Measurements from ENCODE around the gene IQGAP3. TPM values are rescaled to one million over a fixed set of nuclear protein-coding genes. Genes with fewer than 3 reads are reported as not detected.

Gene IQGAP3
- total RNA-seq, 1 experiment from 2014 or later = 25.6 TPM

DNA sequence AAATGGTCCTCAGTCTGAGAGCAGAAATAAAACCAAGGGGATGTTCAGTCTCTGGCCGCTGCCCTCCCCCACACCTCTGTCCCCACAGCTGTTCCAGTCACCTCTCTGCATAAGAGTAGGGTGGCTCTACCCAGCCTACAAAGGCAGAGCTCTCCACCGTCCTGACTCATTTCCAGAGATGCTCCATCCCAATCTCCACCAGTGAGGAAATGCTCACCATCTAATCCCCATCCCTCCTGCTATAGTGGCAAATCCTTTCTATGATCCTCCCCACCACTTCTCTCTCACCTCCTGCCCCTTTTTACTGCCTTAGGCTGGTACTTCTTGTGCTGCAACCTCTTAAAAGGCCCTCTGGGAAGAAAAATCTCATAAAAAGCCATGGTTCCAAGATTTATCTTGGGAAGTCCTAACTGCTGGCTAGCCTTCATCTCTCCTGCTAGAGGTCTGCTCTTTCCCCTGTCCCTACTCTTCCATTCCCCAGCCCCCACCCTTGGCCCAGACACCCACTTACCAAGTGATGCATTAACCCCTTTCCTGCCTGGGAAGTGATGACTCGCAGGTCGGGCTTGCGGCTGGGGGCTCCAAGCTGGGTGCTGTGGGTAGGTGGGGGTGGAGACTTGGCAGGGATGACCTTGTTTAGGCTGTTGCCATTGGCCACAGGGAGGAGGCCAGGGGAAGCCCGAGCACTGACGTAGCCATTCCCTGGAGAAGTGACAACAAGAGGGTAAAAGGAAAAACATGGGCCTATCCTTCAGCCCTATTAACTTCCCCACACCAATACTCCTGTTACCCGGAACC, 95.7 kb downstream of the IQGAP3 start:
- in situ Hi-C loops (cut with HindIII; ENCODE audit: low pct_unique_long_range_greater_than_20kb, low sequenced_read_pairs) (no loop called here), intact Hi-C loops (cut with micrococcal nuclease; ENCODE audit: unreplicated experiment) (no loop called here)
- H3K27ac ChIP-seq (ENCODE audit: low read length) = no peak overlapping the region
- ChIA-PET POLR2A (interaction anchor here (0.6 kb wide), 1 partner anchor 28 kb away, joined by 3 read pairs; no protein-coding TSS in a partner anchor), CTCF (no interaction called here)
- H3K9me3 ChIP-seq (ENCODE audit: control insufficient read depth, insufficient read depth, low read depth, low read length) = no peaks in the 10 kb centered on the region
- no TSS peak for BruUV-seq (replicated peaks)
- no peak overlapping the region for H3K4me3 ChIP-seq (ENCODE audit: low read depth in 2 of 2, low read length in 2 of 2)
- ATAC-seq = no peak
- no peak for DNase-seq (ENCODE audit: low read depth, low spot score)
- peaks cover 6% of the 10 kb centered on the region for H3K36me3 ChIP-seq (ENCODE audit: control insufficient read depth, insufficient read depth, low read length)
- TF ChIP-seq TCF7L2 (IDR thresholded peaks at IDR 0.05; ENCODE audit: low read depth, low read length) (no peak), SIN3A (IDR thresholded peaks at IDR 0.05; ENCODE audit: borderline replicate concordance, insufficient read depth, low read depth, low read length) (no peak)
- 0 out of 2 replicates have a peak, but pooled peaks cover 6% of the 10 kb centered on the region for H3K4me1 ChIP-seq (ENCODE audit: control insufficient read depth, insufficient read depth, low read length)
- no peaks in the 10 kb centered on the region for H3K27me3 ChIP-seq (ENCODE audit: control insufficient read depth, insufficient read depth, low read length)

DNA sequence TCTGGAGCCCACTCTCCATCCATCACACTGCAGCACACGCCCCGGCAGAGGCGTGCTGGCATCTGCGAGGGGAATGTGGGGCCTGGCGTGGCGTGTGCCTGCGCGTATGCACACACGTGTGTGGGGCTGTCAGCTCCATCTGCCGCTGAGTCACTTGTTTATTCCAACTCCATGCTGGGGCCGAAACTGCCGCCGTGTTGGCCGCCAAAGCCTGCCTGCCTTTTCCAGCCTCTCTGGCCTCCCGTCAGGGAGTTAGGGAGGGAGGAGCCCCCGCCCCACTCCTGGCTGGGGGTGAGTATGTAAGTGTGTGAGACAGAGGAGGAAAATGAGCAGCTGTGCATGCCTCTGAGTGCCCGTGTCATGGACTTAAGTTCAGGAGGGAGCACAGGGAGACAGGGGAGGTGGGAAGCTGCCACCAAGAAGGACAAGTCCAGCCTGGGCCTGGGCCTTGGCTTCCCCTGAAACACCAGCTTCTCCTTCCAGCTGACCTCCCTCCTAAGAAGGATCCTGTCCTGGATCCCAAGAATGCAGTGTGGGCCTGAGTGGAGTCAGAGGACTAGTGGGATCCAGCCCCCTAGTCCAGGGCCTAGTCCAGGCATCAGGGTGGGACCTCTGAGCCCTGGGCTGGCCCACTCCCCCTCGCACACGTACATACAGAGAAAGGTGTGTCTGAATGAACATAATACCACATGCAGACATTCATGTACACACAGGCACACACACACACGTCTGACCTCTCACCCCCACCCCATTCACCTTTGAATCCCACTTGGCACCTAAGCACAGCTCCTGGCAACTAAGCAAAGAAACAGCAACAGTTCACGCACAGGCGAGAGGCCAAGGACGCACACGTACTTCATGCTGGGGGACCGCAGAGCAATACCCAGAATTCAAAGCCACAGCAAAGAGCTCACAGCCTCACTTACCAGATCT, 96.5 kb downstream of the IQGAP3 start:
- Histone ChIP-seq H3K9me3 (ENCODE audit: control insufficient read depth, insufficient read depth, low read depth, low read length) (no peaks in the 10 kb centered on the region), H3K4me1 (ENCODE audit: control insufficient read depth, insufficient read depth, low read length) (0 out of 2 replicates have a peak, but pooled peaks cover 6% of the 10 kb centered on the region), H3K27me3 (ENCODE audit: control insufficient read depth, insufficient read depth, low read length) (no peaks in the 10 kb centered on the region), H3K27ac (ENCODE audit: low read length) (no peak overlapping the region), H3K4me3 (ENCODE audit: low read depth in 2 of 2, low read length in 2 of 2) (no peak overlapping the region), H3K36me3 (ENCODE audit: control insufficient read depth, insufficient read depth, low read length) (peaks cover 6% of the 10 kb centered on the region)
- TF ChIP-seq TCF7L2 (IDR thresholded peaks at IDR 0.05; ENCODE audit: low read depth, low read length) = no peak
- TF ChIP-seq POLR2AphosphoS5 (IDR thresholded peaks at IDR 0.05; ENCODE audit: low read depth, low read length) = no peak
- ChIA-PET POLR2A (interaction anchor here (0.6 kb wide), 1 partner anchor 29 kb away, joined by 3 read pairs; no protein-coding TSS in a partner anchor), CTCF (no interaction called here)
- in situ Hi-C loops (cut with HindIII; ENCODE audit: low pct_unique_long_range_greater_than_20kb, low sequenced_read_pairs) (no loop called here), intact Hi-C loops (cut with micrococcal nuclease; ENCODE audit: unreplicated experiment) (no loop called here)
- DNase-seq (ENCODE audit: low read depth, low spot score) (no peak), ATAC-seq (no peak)
- no TSS peak for BruUV-seq (replicated peaks)

Other genes starting within 250 kb of the IQGAP3 start
- gene CCT3, start 234.3 kb downstream of the IQGAP3 start, total RNA-seq (2021; ENCODE audit: unreplicated experiment) = 451 TPM
- 3.6 TPM for gene TSACC, start 234.0 kb downstream of the IQGAP3 start, total RNA-seq (2021; ENCODE audit: unreplicated experiment)
- 0.28 TPM for gene RHBG, start 203.4 kb downstream of the IQGAP3 start, total RNA-seq (2021; ENCODE audit: unreplicated experiment)
- gene MEF2D, start 71.8 kb downstream of the IQGAP3 start, total RNA-seq (2021; ENCODE audit: unreplicated experiment) = 30.9 TPM
- gene TTC24, start 7.2 kb upstream of the IQGAP3 start, total RNA-seq (2021; ENCODE audit: unreplicated experiment) = not detected
- gene NAXE, start 19.2 kb upstream of the IQGAP3 start, total RNA-seq (2021; ENCODE audit: unreplicated experiment) = 211 TPM
- 44.4 TPM for gene GPATCH4, start 28.9 kb upstream of the IQGAP3 start, total RNA-seq (2021; ENCODE audit: unreplicated experiment)
- 0.21 TPM for gene HAPLN2, start 46.9 kb upstream of the IQGAP3 start, total RNA-seq (2021; ENCODE audit: unreplicated experiment)
- gene BCAN, start 69.6 kb upstream of the IQGAP3 start, total RNA-seq (2021; ENCODE audit: unreplicated experiment) = 0.57 TPM
- gene NES, start 104.8 kb upstream of the IQGAP3 start, total RNA-seq (2021; ENCODE audit: unreplicated experiment) = 56.3 TPM
- 1,115 TPM for gene CRABP2, start 133.0 kb upstream of the IQGAP3 start, total RNA-seq (2021; ENCODE audit: unreplicated experiment)
- 32.8 TPM for gene METTL25B, start 155.9 kb upstream of the IQGAP3 start, total RNA-seq (2021; ENCODE audit: unreplicated experiment)
- 40.6 TPM for gene ISG20L2, start 156.2 kb upstream of the IQGAP3 start, total RNA-seq (2021; ENCODE audit: unreplicated experiment)
- gene MRPL24, start 168.5 kb upstream of the IQGAP3 start, total RNA-seq (2021; ENCODE audit: unreplicated experiment) = 80.4 TPM
- 325 TPM for gene HDGF, start 179.1 kb upstream of the IQGAP3 start, total RNA-seq (2021; ENCODE audit: unreplicated experiment)
- 78.5 TPM for gene PRCC, start 195.0 kb upstream of the IQGAP3 start, total RNA-seq (2021; ENCODE audit: unreplicated experiment)
- 0.69 TPM for gene SH2D2A, start 244.3 kb upstream of the IQGAP3 start, total RNA-seq (2021; ENCODE audit: unreplicated experiment)